HepG2 (cell line): ENCODE measurements around the gene FLAD1. TPM values are rescaled to one million over a fixed set of nuclear protein-coding genes. Genes with fewer than 3 reads are reported as not detected.

Source experiments
- ELF3 ChIP-seq: IDR thresholded peaks from 2 replicates; pipeline ENCODE4 v1.6.1; 2016; ENCODE audit warnings: missing genetic modification reagents, missing compliant biosample characterization
- EP300 ChIP-seq, 3 experiments: sonication (generic) in 1 of 3; formaldehyde crosslinking in 1 of 3; IDR thresholded peaks; 2 replicates each; pipeline versions ENCODE4 v1.5.1 to v1.6.1; 2011 to 2020; ENCODE audit warnings: low read depth in 2 of 3, low read length in 2 of 3, borderline replicate concordance in 1 of 3, improper control_type of control experiment in 1 of 3, mild to moderate bottlenecking in 1 of 3, missing genetic modification reagents in 1 of 3, moderate library complexity in 1 of 3
- HMG20B ChIP-seq: conservative IDR thresholded peaks from 2 replicates; pipeline ENCODE4 v1.6.1; 2016; ENCODE audit warnings: missing genetic modification reagents, missing compliant biosample characterization
- POLR2AphosphoS2 ChIP-seq: IDR thresholded peaks from 2 replicates; pipeline ENCODE4 v1.6.1; 2011; ENCODE audit warnings: low read depth, low read length, improper control_type of control experiment
- SMAD3 ChIP-seq: sonication (generic); formaldehyde crosslinking; IDR thresholded peaks from 2 replicates; pipeline ENCODE4 v1.4.0; 2020; ENCODE audit warnings: missing genetic modification reagents
- SP4 ChIP-seq: sonication (generic); formaldehyde crosslinking; IDR thresholded peaks from 2 replicates; pipeline ENCODE4 v1.8.1; 2023; ENCODE audit warnings: mild to moderate bottlenecking, missing genetic modification reagents
- ZBTB42 ChIP-seq: sonication (generic); formaldehyde crosslinking; IDR thresholded peaks from 2 replicates; pipeline ENCODE4 v1.5.0; 2020; ENCODE audit warnings: mild to moderate bottlenecking, missing genetic modification reagents
- ZNF253 ChIP-seq: sonication (generic); formaldehyde crosslinking; IDR thresholded peaks from 2 replicates; pipeline ENCODE4 v1.8.0; 2022; ENCODE audit warnings: mild to moderate bottlenecking, missing genetic modification reagents, borderline replicate concordance
- polyA plus RNA-seq, 8 experiments: library from polyadenylated mRNA; depleted of rRNA in 3 of 8; stranded (reverse) in 7 of 8; unstranded in 1 of 8; fragments of >200 nt; fragmentation: Illumina TruSeq in 4 of 8; extraction: Trizol in 4 of 8; gene quantifications; 2 replicates each; pipeline versions ENCODE4 v1.2.1 to v1.2.3, GENCODE V29; 2011 to 2016; ENCODE audit warnings: low read depth in 4 of 8, missing spikeins in 1 of 8, mixed read lengths in 1 of 8; ENCODE audit not compliant: insufficient read depth in 1 of 8
- total RNA-seq, 5 experiments: library from RNA; depleted of rRNA; stranded (reverse); fragments of >200 nt; fragmentation: Illumina TruSeq; extraction: Trizol; gene quantifications; 2 replicates each; pipeline ENCODE4 v1.2.3, GENCODE V29; 2016; ENCODE audit warnings: low read depth in 1 of 5
- TF ChIP-seq, protein P1 (sequence below): sonication (generic); formaldehyde crosslinking; IDR thresholded peaks from 2 replicates; pipeline ENCODE4 v1.4.0; 2020; ENCODE audit warnings: mild to moderate bottlenecking, low read depth, missing genetic modification reagents
- TF ChIP-seq, protein P2 (sequence below): sonication (generic); formaldehyde crosslinking; IDR thresholded peaks from 2 replicates; pipeline ENCODE4 v1.4.0; 2020; ENCODE audit warnings: missing genetic modification reagents
- TF ChIP-seq, protein P3 (sequence below): sonication (generic); formaldehyde crosslinking; conservative IDR thresholded peaks from 2 replicates; pipeline ENCODE4 v1.4.0; 2020; ENCODE audit warnings: missing genetic modification reagents
- TF ChIP-seq, protein P4 (sequence below): sonication (generic); formaldehyde crosslinking; IDR thresholded peaks from 2 replicates; pipeline ENCODE4 v1.4.0; 2020; ENCODE audit warnings: missing genetic modification reagents, borderline replicate concordance
- TF ChIP-seq, protein P5 (sequence below): sonication (generic); formaldehyde crosslinking; IDR thresholded peaks from 2 replicates; pipeline ENCODE4 v1.8.1; 2023; ENCODE audit warnings: mild to moderate bottlenecking, moderate library complexity, missing genetic modification reagents

Gene FLAD1
- total and polyA plus RNA-seq, 2 of the 13 experiments (the other 11 are each of a cell fraction or from before 2014, with no cell fraction given) = 25.9 to 32.8 TPM

DNA sequence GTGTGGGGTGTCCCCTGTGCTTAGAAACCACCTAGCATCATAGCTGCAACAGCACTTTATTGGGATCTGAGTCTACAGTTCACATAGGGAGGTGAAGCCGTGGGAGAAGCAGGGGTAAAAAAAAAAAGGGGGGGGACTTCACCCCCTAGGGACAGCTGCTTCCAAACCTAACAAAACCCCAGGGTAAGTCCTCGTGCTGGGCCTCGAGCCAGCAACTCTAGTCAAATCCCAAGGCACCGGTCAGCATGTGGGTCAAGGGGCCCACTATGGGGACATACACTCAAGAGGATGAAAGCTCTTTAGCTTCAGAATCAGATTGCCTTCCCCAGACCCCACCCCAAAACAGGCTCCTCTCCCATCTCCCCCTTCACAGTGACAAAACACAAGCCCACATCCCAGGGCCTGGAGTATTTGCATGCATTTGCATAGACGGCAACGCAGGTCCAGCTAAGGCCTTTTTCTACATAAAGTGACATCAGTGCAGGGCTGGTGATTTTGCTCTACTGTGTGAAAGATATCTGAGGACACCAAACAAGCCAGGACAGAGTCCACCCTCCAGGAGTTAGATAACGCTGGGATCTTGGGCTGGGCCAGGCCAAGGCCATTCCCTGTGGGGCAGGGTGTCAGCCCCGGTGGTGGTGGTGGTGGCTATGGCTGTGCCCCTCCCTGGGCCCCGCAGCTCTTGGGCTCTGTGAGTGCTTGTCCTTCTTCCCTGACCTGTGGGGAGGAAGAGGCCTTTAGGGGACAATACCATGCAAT lies 38.6 kb upstream of the FLAD1 start (continued):
- TF ChIP-seq, protein P1, sequence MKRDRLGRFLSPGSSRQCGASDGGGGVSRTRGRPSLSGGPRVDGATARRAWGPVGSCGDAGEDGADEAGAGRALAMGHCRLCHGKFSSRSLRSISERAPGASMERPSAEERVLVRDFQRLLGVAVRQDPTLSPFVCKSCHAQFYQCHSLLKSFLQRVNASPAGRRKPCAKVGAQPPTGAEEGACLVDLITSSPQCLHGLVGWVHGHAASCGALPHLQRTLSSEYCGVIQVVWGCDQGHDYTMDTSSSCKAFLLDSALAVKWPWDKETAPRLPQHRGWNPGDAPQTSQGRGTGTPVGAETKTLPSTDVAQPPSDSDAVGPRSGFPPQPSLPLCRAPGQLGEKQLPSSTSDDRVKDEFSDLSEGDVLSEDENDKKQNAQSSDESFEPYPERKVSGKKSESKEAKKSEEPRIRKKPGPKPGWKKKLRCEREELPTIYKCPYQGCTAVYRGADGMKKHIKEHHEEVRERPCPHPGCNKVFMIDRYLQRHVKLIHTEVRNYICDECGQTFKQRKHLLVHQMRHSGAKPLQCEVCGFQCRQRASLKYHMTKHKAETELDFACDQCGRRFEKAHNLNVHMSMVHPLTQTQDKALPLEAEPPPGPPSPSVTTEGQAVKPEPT (CRISPR knock-in tag) = no peak
- TF ChIP-seq SMAD3 (no peak), ZBTB42 (CRISPR knock-in tag) (0 out of 2 replicates have a peak, but pooled peaks have one; percentile 30), HMG20B (CRISPR knock-in tag) (no peak), ZNF253 (CRISPR knock-in tag) (no peak), ELF3 (CRISPR knock-in tag) (peak; percentile 44; the same call in 1 of the 2 replicates), EP300 (IDR thresholded peaks at IDR 0.05; ENCODE audit: low read depth in 2 of 2, low read length in 2 of 2) (peak in 1 of 2 experiments; percentile 67; a peak in 2 of 4 replicates), EP300 (CRISPR knock-in tag; IDR thresholded peaks at IDR 0.05; ENCODE audit: borderline replicate concordance) (no peak; the same call in 1 of the 2 replicates), POLR2AphosphoS2 (no peak), SP4 (CRISPR knock-in tag) (peak; percentile 45; the same call in 1 of the 2 replicates)
- TF ChIP-seq, protein P2, sequence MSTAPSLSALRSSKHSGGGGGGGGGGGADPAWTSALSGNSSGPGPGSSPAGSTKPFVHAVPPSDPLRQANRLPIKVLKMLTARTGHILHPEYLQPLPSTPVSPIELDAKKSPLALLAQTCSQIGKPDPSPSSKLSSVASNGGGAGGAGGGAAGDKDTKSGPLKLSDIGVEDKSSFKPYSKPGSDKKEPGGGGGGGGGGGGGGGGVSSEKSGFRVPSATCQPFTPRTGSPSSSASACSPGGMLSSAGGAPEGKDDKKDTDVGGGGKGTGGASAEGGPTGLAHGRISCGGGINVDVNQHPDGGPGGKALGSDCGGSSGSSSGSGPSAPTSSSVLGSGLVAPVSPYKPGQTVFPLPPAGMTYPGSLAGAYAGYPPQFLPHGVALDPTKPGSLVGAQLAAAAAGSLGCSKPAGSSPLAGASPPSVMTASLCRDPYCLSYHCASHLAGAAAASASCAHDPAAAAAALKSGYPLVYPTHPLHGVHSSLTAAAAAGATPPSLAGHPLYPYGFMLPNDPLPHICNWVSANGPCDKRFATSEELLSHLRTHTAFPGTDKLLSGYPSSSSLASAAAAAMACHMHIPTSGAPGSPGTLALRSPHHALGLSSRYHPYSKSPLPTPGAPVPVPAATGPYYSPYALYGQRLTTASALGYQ = no peak
- TF ChIP-seq, protein P3, sequence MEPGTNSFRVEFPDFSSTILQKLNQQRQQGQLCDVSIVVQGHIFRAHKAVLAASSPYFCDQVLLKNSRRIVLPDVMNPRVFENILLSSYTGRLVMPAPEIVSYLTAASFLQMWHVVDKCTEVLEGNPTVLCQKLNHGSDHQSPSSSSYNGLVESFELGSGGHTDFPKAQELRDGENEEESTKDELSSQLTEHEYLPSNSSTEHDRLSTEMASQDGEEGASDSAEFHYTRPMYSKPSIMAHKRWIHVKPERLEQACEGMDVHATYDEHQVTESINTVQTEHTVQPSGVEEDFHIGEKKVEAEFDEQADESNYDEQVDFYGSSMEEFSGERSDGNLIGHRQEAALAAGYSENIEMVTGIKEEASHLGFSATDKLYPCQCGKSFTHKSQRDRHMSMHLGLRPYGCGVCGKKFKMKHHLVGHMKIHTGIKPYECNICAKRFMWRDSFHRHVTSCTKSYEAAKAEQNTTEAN (CRISPR knock-in tag) = no peak
- TF ChIP-seq, protein P4, sequence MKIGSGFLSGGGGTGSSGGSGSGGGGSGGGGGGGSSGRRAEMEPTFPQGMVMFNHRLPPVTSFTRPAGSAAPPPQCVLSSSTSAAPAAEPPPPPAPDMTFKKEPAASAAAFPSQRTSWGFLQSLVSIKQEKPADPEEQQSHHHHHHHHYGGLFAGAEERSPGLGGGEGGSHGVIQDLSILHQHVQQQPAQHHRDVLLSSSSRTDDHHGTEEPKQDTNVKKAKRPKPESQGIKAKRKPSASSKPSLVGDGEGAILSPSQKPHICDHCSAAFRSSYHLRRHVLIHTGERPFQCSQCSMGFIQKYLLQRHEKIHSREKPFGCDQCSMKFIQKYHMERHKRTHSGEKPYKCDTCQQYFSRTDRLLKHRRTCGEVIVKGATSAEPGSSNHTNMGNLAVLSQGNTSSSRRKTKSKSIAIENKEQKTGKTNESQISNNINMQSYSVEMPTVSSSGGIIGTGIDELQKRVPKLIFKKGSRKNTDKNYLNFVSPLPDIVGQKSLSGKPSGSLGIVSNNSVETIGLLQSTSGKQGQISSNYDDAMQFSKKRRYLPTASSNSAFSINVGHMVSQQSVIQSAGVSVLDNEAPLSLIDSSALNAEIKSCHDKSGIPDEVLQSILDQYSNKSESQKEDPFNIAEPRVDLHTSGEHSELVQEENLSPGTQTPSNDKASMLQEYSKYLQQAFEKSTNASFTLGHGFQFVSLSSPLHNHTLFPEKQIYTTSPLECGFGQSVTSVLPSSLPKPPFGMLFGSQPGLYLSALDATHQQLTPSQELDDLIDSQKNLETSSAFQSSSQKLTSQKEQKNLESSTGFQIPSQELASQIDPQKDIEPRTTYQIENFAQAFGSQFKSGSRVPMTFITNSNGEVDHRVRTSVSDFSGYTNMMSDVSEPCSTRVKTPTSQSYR (CRISPR knock-in tag) = peak; percentile 35; the same call in 1 of the 2 replicates
- TF ChIP-seq, protein P5, sequence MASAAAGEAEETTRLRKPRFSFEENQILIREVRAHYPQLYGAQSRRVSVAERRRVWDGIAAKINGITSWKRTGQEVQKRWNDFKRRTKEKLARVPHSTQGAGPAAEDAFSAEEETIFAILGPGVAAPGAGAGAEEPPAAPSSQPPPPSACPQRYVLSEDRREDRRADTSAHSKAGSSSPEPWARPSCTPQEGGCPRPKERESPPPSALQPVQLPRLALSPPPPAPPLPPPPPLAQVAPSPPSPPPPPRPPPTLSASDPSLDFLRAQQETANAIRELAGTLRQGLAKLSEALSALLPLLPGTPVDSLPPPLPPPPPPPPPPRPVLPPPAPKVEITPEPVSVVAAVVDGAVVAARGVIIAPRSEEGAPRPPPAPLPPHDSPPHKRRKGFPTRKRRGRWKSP = no peak; the same call in 1 of the 2 replicates
